Stomach smooth muscle (tissue), 2 donors: ENCODE measurements around the gene RNF19B.

Experiments used
- H3K27ac ChIP-seq: one replicate; pipeline ENCODE4 v1.7.0; 2013; ENCODE audit warnings: mild to moderate bottlenecking, low read length, inconsistent platforms
- H3K27me3 ChIP-seq, 2 donors: one replicate each; pipeline ENCODE4 v1.7.0; 2013; ENCODE audit warnings: low read length in 2 of 2; ENCODE audit not compliant: insufficient read depth in 2 of 2, control insufficient read depth in 1 of 2
- H3K36me3 ChIP-seq, 2 donors: one replicate each; pipeline ENCODE4 v1.7.0; 2013; ENCODE audit warnings: low read length in 2 of 2; ENCODE audit not compliant: control insufficient read depth in 2 of 2, insufficient read depth in 2 of 2
- H3K4me1 ChIP-seq: one replicate; pipeline ENCODE4 v1.7.0; 2013; ENCODE audit warnings: low read length; ENCODE audit not compliant: control insufficient read depth, insufficient read depth
- H3K4me3 ChIP-seq, 2 donors: one replicate each; pipeline ENCODE4 v1.7.0; 2013; ENCODE audit warnings: low read length in 2 of 2
- H3K9ac ChIP-seq, 2 donors: one replicate each; pipeline ENCODE4 v1.7.0; 2013; ENCODE audit warnings: low read length in 2 of 2, mild to moderate bottlenecking in 1 of 2
- H3K9me3 ChIP-seq, 2 donors: one replicate each; pipeline ENCODE4 v1.7.0; 2013; ENCODE audit warnings: low read length in 2 of 2; ENCODE audit not compliant: control insufficient read depth in 2 of 2
- donor health status: healthy.
- donor health status: Pancreatic carcinoma.

The RNF19B gene

GRCh38 chr1:32953495-32953894 is 11.1 kb downstream of the RNF19B start:
- Histone ChIP-seq H3K9ac (no peak overlapping the region), H3K4me3 (no peak overlapping the region), H3K27ac (no peak overlapping the region), H3K9me3 (no peaks in the 10 kb centered on the region), H3K27me3 (no peaks in the 10 kb centered on the region), H3K4me1 (peaks cover 3% of the 10 kb centered on the region), H3K36me3 (no peaks in the 10 kb centered on the region)

GRCh38 chr1:32949519-32949918 is 15.1 kb downstream of the RNF19B start:
- Histone ChIP-seq H3K4me3 (no peak overlapping the region), H3K36me3 (peaks cover 20 to 23% of the 10 kb centered on the region in 2 donors), H3K9me3 (no peaks in the 10 kb centered on the region), H3K27ac (no peak overlapping the region), H3K27me3 (no peaks in the 10 kb centered on the region), H3K9ac (no peak overlapping the region), H3K4me1 (peaks cover 3% of the 10 kb centered on the region)

- Histone ChIP-seq H3K9ac (no peak overlapping the region), H3K4me3 (no peak overlapping the region), H3K27ac (no peak overlapping the region)
Observed at GRCh38 chr1:32948905-32949304, 15.7 kb downstream of the RNF19B start.

GRCh38 chr1:32948390-32948722 is 16.3 kb downstream of the RNF19B start:
- no peak overlapping the region for H3K9ac ChIP-seq
- no peak overlapping the region for H3K27ac ChIP-seq
- H3K9me3 ChIP-seq, result no peaks in the 10 kb centered on the region
- H3K36me3 ChIP-seq, result peaks cover 29 to 30% of the 10 kb centered on the region in 2 donors
- peaks cover 3% of the 10 kb centered on the region for H3K4me1 ChIP-seq
- no peak overlapping the region for H3K4me3 ChIP-seq
- H3K27me3 ChIP-seq, result no peaks in the 10 kb centered on the region

More at GRCh38 chr1:32948905-32949304, 15.7 kb downstream of the RNF19B start:
- Histone ChIP-seq H3K27me3 (no peaks in the 10 kb centered on the region), H3K9me3 (no peaks in the 10 kb centered on the region), H3K36me3 (peaks cover 25 to 27% of the 10 kb centered on the region in 2 donors), H3K4me1 (peaks cover 3% of the 10 kb centered on the region)

GRCh38 chr1:32947669-32948389 is 16.8 kb downstream of the RNF19B start:
- Histone ChIP-seq H3K4me1 (peaks cover 3% of the 10 kb centered on the region), H3K9me3 (no peaks in the 10 kb centered on the region), H3K4me3 (no peak overlapping the region), H3K36me3 (peaks cover 29 to 33% of the 10 kb centered on the region in 2 donors), H3K27me3 (no peaks in the 10 kb centered on the region), H3K9ac (no peak overlapping the region), H3K27ac (no peak overlapping the region)

GRCh38 chr1:32946413-32946812 is 18.2 kb downstream of the RNF19B start:
- H3K27ac ChIP-seq, result no peak overlapping the region

GRCh38 chr1:32944180-32944579 is 20.4 kb downstream of the RNF19B start:
- H3K4me1 ChIP-seq, result no peaks in the 10 kb centered on the region
- peaks cover 43 to 51% of the 10 kb centered on the region in 2 donors for H3K36me3 ChIP-seq
- H3K9me3 ChIP-seq, result no peaks in the 10 kb centered on the region
- no peak overlapping the region for H3K27ac ChIP-seq
- H3K9ac ChIP-seq, result no peak overlapping the region
- no peaks in the 10 kb centered on the region for H3K27me3 ChIP-seq
- H3K4me3 ChIP-seq, result no peak overlapping the region

More at GRCh38 chr1:32946413-32946812, 18.2 kb downstream of the RNF19B start:
- Histone ChIP-seq H3K9me3 (no peaks in the 10 kb centered on the region), H3K9ac (no peak overlapping the region), H3K4me1 (peaks cover 3% of the 10 kb centered on the region), H3K27me3 (no peaks in the 10 kb centered on the region), H3K36me3 (peaks cover 29 to 40% of the 10 kb centered on the region in 2 donors), H3K4me3 (no peak overlapping the region)

GRCh38 chr1:32939655-32940371 is 24.8 kb downstream of the RNF19B start:
- no peaks in the 10 kb centered on the region for H3K9me3 ChIP-seq
- no peaks in the 10 kb centered on the region for H3K27me3 ChIP-seq
- no peak overlapping the region for H3K4me3 ChIP-seq
- no peak overlapping the region for H3K27ac ChIP-seq
- H3K36me3 ChIP-seq, result peaks cover 27 to 43% of the 10 kb centered on the region in 2 donors
- no peak overlapping the region for H3K9ac ChIP-seq
- H3K4me1 ChIP-seq, result no peaks in the 10 kb centered on the region

GRCh38 chr1:32937061-32937460 is 27.5 kb downstream of the RNF19B start:
- Histone ChIP-seq H3K36me3 (peaks cover 18 to 29% of the 10 kb centered on the region in 2 donors), H3K9ac (no peak overlapping the region), H3K4me1 (no peaks in the 10 kb centered on the region), H3K27ac (no peak overlapping the region), H3K27me3 (no peaks in the 10 kb centered on the region), H3K4me3 (no peak overlapping the region), H3K9me3 (no peaks in the 10 kb centered on the region)

GRCh38 chr1:32934535-32934934 is 30.1 kb downstream of the RNF19B start:
- H3K4me1 ChIP-seq, result no peaks in the 10 kb centered on the region
- H3K27ac ChIP-seq, result no peak overlapping the region

More at GRCh38 chr1:32934535-32934934, 30.1 kb downstream of the RNF19B start:
- H3K9ac ChIP-seq, result no peak overlapping the region
- peaks cover 5 to 16% of the 10 kb centered on the region in 2 donors for H3K36me3 ChIP-seq
- no peak overlapping the region for H3K4me3 ChIP-seq
- no peaks in the 10 kb centered on the region for H3K9me3 ChIP-seq
- H3K27me3 ChIP-seq, result no peaks in the 10 kb centered on the region
